Renal pelvis (tissue), 4 donors: ENCODE results near the gene FGF14. TPM values are rescaled to one million over a fixed set of nuclear protein-coding genes. Genes with fewer than 3 reads are reported as not detected.

ENCODE experiments used
- DNase-seq: peaks from one replicate; pipeline ENCODE4 v3.0.0-alpha.2; 2013
- polyA plus RNA-seq, 3 donors: library from polyadenylated mRNA; unstranded; fragments of 120-200 nt; gene quantifications; one replicate each; pipeline ENCODE4 v1.2.1, GENCODE V29; 2013; ENCODE audit not compliant: insufficient read length in 3 of 3

The FGF14 gene
- polyA plus RNA-seq, 3 donors = 0.55 to 0.94 (median 0.76) TPM

DNA sequence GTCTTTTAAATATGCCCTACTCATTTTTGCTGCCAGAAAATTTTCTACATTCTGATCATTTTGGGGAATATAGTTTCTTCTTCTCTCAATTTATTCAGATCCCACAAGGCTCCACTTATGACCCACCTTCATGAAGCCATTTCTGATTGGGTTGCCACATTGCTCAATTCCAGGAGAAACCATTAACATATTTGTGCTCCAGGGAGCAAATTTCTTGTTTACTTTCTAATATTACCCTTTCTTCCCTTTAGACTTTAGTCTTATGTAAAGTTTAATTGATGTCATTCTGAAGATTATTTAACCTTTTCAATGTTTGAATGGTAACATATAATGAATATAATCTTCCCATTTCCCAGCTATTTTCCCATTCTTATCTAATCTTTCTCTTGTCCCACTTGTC lies 617.5 kb downstream of the FGF14 start:
- no peak for DNase-seq

DNA sequence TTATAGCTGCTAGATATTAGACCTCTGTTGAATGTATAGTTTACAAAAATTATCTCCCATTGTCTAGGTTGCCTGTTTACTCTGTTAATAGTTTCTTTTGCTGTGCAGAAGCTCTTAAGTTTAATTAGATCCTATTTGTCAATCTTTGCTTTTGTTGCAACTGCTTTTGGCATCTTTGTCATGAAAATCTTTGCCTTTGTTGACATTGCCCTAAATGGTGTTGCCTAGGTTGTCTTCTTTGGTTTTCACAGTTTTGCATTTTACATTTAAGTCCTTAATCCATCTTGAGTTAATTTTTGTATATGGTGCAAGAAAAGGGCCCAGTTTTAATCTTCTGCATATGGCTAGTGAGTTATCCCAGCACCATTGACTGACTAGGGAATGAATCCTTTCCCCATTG lies 618.3 kb downstream of the FGF14 start:
- DNase-seq = no peak

DNA sequence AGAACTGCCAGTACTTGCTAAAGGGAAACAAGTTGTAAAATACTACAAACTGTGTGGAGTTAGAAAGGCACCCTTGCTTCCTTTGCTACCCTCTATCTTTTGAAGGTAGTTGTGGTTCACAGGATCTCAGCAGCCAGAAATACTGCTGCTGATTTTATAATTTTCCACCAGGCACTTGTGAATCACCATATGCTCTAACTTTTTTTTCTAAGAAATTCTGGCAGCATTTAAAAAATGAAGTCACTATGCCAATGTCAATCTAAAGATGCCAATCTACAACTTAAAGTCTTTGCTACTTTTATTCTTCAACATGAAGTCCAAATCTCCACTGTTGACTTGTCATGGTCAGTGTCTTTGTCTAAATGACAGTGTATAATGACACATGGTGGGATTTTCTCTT lies 621.6 kb downstream of the FGF14 start:
- DNase-seq = no peak

DNA sequence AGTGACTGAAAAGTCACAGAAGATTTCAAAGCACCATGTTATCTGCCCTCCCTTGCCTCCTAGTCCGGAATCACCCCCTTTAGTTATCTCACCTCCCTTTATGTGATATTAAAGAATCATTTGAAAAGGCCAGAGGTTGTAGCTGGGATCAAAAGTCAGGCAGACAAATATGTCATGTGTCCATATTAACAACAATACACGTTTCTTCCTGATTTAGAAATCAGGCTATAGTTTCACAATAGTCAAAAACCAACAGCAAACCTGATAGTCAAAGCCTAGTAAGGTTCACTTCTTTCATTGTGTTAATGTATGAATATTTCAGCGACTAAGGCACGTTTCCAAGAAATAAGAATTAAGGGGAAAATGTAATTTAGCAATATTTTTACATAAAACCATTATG lies 622.7 kb downstream of the FGF14 start:
- no peak for DNase-seq

DNA sequence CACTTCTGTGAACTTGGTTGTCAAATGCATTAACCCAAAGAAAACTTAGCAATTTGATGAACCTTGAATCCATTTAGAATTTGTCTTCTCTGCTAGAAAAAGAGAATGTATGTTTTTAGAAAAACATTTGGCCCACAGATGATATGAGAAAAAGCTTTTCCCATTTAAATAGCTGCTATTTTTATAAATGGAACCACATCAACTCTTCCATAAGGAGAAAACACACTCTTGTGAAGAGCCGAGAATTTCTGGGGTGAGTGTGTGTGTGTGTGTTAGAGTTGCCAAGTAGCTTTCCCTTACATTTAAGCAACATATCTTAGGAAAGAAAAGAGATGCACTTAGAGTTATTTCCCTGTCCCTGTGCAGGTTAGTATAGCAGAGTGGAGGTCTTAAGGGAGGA lies 626.6 kb downstream of the FGF14 start:
- DNase-seq = no peak

DNA sequence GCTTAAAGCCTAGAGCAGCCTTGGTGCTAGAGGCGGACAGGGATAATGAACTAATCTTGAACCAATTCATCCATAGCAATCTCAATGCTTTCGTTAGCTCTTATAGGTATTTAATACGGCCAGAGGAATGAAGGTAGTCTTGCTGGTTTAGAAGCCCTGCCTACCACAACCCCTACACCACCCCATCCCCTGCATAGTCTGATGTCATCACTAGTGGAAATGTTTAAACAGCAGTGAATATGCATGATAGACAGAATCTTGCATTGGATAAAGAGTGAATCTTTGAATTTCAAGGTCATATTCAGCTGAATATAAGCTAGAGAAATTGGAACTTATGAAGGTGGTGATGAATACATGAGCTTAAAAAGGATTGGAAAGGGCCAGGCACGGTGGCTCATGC lies 627.5 kb downstream of the FGF14 start:
- DNase-seq = no peak

DNA sequence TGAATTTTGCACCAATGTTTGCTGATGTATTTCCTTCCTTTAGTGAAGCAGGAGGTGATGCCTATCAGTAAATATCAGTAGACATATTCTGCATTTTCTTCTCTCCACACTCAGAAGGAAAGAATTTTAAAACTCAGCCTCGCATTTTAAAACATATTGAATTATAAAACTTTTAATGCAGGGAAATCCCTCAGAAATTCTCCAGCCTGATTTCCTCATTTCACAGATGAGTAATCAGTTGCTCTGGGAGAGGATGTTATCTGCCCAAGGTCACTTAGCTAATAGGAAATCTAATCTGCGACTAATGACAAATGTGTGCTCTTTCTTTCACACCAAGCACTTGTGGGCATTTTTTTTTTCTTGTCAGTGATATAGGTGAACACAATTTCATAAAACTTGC lies 628.8 kb downstream of the FGF14 start:
- DNase-seq = no peak

DNA sequence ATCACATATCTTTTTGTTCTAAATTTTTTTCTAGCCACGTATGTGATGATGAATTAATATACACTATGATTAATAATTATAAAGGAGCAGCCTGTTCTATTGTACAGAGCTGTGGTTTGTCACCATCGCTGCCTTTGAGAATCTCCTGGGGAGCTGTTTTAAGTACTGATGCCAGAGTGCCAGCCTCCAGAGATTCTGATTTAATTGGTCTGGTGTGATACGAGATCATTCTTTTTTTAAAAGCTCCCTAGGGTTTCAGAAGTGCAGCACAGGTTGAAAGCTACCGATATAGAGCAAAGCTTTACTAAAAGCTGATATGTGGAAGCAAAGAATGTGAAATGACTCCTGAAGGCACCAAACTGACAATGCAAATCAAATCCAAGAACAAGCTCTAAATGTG lies 634.7 kb downstream of the FGF14 start:
- DNase-seq = no peak

DNA sequence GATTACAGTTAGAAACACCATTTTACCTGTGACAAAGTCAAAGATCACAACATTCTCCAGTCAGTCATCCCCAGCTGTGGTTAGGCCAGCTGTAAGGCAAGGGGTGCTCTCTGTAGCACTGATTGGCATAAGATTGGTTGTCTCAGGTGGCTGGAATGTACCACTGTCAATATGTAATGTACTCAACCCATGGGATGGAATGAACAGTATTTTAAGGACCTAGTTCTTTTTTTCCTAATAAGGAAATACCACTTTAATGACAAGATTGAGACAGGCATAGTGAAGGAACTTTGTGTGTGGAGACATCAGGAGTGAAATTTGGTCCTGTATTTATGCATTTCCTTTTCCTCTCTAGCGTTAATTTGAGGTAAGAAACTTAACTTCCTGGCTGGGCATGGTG lies 638.7 kb downstream of the FGF14 start:
- no peak for DNase-seq

DNA sequence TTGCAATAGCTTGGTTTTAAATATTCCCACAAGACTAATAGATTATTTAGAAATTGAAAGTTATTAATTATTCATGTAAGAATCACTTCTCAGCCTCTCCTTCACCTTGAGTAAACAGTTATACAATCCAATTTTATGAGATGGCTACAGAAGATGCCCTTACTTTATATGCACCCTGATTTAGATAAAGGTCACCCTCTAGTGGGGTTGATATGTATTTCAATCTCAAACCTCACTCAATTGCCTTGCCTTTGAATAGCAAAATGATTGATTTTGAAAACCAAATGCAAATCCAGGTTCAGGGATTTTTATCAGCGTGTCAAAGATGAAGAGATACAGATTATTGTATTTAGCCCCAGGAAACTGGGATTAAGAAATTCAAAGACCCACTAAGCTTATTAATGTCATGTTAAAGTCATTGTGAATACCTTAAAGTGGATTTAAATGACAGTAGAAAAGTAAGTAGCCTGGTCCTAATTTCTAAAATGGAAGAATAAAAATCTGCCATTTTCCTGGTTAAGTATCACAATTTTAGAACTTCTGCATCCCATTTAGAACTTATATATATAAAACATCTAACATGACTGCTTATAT lies 644.3 kb downstream of the FGF14 start:
- DNase-seq = peak; percentile 30

DNA sequence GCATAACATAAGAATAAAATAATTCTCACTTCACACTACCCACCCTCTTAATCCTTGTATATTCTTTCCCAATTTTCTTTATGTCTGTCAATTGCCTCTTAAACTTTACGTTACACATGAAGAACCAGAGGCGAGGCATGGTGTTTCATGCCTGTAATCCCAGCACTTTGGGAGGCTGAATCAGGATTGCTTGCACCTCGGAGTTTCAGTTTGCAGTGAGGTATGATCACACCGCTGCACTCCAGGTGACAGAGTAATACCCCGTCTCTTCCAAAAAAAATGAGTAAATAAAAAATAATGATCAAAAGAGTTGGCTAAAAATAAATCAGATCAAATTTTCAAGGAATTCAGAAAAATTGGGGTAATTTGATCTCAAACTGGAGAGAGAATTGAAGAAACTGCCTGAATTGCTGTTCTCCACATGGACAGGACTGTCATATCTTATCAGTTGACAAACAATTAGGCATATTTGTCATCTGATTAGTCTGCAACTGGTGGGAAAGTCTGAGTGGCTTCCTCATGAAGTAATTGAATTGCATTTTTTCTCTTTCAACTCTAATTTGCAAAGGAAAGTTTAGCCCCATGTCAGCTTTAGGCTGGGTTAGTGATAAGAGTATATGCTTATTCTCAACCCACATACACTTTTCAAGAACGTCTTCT lies 646.5 kb downstream of the FGF14 start:
- no peak for DNase-seq

DNA sequence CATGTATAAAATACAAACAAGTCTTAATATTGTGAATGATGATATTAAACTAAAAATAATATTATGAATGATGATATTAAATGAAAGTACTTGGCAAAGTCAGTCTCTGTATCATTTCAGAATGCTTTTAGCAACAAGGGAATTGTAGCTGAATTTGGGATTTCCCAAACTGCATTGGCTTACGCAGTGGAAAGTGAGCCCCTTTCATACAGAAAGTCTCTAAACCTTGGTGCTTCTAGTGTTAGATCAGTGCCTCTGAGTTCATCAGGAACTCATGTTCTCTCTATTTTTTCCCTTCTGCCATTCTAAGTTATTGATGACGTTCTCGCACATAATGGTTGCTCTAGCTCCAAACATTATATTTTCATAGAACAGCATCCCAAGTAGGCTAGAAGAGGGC lies 649.4 kb downstream of the FGF14 start:
- DNase-seq = no peak

DNA sequence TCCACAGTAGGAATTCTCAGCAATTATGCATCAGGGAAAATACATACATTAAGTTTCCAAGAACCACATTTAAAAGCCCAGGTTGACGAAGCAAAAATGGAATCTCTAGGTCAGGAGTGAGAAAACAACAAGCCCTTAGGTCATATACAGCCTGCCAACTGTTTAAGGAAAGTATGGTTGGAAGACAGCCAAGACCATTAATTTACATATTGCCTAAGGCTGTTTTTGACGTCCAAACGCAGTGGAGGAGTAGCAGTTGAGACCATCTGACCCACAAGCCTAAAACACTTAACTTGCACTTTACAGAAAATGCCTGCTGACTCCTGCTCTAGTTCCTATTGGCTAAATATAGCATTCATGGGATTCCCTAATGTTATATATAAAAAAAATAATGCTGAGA lies 650.4 kb downstream of the FGF14 start:
- DNase-seq = peak; percentile 67

DNA sequence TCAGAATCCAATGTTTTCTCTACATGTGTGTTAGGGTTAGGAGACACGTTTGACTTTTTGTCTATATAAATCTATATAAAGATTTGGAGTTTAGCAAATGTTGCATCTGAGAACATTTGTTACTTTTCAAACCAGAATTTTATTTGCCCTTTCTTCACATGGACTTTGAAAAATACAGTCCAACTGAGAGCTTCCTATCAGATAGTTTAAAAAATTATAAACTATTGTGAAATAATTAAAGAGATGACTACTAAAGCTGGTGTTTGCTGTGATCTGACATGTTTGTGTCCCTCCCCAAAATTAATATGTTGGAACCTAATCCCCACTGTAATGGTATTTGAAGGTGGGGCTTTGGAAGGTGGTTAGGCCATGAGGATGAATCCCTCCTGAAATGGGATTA lies 652.3 kb downstream of the FGF14 start:
- DNase-seq = no peak

DNA sequence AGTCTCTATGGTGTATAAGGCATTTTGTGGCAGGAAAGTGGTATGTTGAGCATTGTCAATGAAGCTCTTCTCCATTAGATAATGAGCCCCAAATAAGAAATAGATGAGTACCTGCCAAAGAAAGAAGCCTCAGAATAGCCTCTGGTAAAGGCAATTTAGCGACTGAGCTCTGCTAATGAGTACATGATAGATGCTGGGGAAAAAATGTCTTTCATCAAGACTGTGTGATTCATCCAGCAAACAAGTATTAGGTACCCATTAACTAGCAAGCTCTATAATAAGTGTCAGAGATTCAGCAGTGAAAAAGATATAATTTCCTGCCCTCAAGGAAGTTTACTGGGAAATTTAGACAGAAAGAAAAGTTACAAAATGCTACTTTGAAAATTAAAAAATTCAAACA lies 654.8 kb downstream of the FGF14 start:
- DNase-seq = no peak

DNA sequence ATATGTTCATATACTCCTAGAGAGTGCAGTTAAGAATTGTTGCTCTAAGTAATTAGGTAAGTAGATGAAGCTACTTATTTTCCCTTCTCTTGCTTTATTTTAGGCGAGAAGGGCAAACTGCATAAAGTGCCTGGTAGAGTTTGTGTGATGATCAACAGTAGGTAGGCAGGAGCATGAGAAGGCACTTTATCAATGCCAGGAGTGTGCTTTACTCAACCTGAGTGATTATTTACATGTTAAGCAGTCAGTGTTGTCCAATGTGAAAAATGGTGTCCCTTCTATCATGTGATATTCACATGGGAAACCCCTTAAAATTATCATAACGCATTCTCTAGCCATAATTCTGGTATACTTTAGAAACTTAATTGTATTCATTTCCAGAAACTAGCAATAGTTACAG lies 655.3 kb downstream of the FGF14 start:
- DNase-seq = no peak

DNA sequence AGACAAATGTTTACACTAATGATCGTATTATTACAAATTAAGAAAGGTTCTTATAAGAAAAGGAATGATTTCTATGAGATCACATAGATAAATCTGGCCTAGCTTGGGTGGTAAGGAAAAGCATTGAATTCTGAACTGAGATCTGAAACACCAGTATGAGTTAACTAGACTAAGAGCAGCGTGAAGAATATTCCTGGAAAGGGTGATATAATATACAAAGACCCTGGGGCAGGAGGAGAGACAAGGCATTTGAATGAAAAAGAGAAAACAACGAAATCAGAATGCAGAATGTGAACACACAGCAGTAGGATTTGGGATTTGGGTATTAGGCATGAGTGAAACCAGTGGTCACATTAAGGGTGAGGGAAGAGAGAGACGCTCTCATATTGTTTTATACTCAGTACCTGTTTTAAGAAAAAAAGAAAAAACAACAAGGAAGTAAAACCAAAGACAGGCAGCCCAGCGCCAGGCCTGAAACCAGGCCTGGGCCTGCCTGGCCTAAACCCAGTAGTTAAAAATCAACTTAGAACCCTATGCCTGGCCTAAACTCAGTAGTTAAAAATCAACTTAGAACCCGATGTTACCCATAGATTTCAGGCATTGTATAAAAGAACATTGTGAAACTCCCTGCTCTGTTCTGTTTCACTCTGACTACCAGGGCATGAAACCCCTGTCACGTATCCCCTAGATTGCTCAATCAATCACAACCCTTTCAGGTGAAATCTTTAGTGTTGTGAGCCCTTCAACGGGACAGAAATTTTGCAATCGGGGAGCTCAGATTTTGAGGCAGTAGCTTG lies 662.3 kb downstream of the FGF14 start:
- no peak for DNase-seq

DNA sequence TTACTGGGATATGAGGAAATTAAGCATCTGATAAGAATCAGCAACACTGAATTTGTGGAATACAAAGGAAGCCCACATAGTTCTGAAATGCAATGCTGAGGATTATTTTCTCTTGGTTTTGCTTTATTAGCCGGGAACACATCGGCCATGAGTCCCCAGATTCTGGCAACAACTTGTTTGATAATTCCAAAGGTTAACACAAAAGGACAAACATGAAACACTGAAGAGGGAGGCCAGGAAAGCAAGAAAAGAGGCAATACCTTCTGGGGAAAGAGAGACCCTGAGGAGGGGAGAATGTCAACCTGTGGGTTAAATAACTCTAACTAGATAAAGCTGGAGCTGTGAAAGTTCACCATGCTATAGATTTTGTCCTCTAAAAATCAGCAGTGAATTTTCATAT lies 663.5 kb downstream of the FGF14 start:
- no peak for DNase-seq

DNA sequence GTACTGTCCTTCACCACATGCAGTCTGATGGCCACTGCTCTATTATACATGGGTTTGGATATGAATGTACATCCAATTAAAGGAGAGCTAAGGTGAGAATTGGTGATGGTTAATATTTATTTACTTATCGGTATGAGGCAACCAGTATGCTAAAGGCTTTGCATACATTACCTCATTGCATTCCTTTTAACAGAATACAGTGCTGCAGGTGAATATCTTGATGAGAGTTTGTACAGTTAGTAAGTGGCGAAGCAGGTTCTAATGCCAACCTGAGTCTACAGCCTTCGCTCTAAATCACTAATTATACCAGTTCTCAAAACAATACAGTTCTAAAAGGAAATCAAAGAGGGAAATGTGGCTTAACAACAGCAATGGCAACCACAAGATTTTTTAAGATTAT lies 665.3 kb downstream of the FGF14 start:
- no peak for DNase-seq

DNA sequence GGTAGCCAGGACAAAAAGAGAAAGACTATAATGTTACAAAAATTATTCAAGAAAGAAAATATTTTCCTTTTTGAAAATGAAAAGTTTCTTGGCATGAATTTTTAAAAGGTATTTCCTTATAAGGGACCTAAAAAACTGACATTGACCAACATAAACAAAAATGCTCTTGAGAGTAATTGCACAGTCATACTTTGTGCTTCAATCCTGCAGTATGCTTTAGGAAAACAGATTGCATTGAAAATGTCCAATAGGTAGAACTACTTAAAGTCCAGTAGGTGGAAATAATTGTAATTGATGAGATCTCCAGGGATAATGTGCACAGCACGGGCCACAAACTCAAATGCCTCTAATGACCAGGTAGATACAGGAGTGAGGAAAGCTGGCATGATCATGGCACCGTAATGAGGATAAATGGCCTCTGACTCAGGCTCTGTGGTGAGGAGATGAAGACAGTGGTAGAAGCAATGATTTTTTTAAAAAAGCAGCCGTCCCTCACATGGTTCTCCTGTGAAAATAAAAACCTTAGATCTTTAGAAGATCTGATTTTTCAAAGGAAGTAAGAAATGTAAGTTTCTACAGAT lies 671.3 kb downstream of the FGF14 start:
- no peak for DNase-seq

DNA sequence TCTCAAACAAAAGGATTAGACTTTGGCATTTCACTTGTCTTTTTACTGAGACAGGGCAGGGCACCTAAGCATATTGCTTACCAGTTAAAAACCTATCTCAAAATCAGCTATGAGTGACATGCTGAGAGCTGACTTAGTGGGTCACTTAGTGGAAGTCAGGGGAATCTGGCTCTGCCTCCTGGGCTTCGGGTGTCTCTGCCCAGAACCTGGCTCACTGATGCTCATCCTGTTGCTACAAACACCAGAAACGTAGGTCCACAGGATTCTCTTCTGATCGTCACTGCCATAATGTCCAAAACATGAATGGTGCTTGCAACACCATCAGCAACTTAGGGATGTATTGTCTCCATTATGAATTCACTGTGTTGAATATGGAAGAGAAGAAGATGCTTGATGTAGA lies 673.2 kb downstream of the FGF14 start:
- DNase-seq = no peak

DNA sequence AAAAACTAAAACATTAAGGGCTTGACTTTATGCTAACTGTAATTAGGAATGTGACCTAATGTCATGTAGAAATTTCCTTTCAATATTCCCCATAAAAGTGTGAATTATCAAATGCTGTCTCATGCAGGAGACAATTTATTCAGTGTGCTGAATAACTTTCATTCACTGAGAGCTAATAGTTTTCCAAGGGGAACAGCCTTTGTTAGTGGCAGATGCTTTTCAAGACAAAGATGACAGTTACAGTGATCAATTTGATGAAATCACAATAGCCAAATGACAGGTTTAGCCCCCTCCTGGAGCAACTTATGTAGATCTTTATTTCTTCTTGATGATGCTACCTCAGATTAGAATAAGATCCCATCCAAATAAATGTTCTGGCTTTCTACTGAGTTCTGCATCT lies 673.8 kb downstream of the FGF14 start:
- no peak for DNase-seq

DNA sequence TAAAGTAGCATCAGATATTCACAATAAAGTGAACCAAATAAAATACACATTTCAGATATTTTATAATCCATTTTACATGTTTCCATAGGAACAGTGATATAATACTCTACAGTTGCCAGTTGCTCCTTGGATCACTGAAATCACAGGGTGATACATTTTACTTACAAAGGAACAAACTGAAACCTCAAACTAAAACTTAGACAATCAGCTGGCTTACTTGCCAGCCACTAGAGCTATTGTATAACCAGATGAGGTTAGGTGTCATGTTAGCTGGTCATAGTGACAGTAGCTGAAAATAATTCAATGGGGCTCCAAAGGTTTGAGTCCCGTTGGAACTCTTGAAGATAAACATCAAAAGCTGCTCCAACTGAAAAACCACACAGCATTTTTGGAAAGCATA lies 674.7 kb downstream of the FGF14 start:
- DNase-seq = no peak
